Muscle of arm (tissue), 12 donors: ENCODE measurements around the gene ANAPC13. TPM values are rescaled to one million over a fixed set of nuclear protein-coding genes. Genes with fewer than 3 reads are reported as not detected.

Source experiments
- DNase-seq: peaks from one replicate; pipeline ENCODE4 v3.0.0-alpha.2; 2013
- polyA plus RNA-seq, 12 donors: library from polyadenylated mRNA; unstranded; fragments of 120-200 nt; gene quantifications; one replicate each; pipeline ENCODE4 v1.2.1, GENCODE V29; 2013; ENCODE audit not compliant: insufficient read length in 12 of 12

The ANAPC13 gene
- polyA plus RNA-seq, 12 donors, result 56.7 to 93.7 (median 71.9) TPM; not detected in 1

DNA sequence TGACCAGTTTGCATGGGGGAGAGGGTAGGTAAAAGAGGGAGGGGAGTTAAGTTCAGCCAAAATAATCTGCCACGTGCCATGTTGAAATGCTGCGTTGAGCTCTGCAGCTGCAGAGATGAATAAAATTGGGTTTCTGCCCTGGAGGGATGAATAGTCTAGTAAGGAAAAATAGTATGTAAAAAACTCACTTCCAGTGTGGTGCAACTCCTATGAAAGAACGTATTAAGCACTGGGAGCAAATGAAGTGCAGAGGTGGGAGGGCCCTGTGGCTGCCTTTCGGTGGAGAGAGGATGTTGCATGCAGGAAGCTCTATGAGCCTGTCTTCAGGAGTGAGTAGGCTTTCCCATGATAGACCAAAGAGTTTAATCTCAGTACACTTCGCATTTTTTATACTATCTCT lies 8.7 kb upstream of the ANAPC13 start:
- DNase-seq, result no peak

DNA sequence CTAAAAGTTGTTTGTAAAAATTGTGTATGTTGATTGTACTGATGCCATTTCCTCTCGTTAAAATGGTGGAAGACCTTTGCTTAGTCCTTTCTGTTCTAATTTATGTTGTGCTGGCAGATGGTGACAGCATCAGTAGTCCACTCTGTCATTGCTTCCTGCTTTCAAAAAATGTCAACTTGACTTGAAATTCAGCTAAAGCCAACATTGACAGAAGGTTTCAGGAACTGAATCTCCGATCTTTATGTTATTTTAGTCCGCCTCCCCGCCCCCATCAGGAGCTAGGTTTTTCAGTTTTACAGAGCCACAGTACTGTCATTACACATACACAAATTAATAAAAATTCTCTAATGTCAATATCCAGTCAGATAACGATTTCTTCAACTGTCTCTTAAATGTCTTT lies 1.6 kb upstream of the ANAPC13 start:
- DNase-seq, result no peak

DNA sequence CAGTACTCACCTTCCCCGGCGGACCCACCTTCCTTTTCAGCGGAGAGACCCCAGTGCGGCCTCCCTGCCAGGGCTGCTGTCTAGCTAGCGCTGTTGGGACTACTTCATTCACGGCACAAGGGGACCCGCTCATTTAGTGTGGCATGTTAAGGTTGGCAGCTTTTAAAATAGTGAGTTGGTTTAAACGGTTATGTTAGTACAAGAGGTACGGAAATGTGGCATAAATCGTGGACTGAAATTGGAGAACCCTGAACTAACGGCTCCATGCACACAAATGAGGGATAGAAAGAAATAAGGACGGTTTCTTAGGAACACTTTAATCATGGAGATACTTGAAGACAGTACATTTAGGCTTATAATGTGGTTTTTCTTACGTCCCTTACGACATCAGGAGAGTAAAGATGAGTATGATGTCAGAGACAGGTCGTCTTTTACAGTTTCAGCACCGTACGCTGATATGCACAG lies 824 bp upstream of the ANAPC13 start:
- DNase-seq, result no peak

DNA sequence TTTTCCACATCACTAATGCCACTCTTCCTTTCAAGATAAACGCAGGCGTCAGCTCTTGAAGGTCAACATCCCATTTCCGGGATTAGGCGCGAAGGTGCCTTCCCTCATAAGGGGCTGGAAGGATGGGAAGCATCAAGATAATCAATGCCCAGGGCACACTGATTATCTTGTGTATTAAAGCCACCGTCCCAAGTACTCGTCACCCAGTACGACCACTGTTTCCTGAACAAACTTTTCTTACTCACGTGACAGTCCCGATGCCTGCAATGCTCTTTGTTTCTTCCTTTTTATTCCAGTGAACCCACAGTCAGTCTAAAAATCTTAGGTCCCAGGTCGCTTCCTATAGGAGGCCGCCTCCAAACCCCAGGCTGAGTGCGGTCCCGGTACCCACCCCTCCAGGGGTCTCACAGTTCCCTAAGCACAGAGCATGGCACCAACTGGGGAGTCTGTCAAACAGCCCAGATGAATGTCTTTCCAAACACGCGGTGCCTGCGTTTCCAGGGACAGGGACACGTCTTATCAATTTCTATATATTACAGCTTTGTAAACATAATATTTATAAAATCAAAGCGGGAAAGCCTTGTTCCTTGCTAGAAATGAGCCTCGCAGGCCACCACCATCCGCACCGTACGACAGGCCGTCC lies 589 bp downstream of the ANAPC13 start:
- DNase-seq, result no peak

DNA sequence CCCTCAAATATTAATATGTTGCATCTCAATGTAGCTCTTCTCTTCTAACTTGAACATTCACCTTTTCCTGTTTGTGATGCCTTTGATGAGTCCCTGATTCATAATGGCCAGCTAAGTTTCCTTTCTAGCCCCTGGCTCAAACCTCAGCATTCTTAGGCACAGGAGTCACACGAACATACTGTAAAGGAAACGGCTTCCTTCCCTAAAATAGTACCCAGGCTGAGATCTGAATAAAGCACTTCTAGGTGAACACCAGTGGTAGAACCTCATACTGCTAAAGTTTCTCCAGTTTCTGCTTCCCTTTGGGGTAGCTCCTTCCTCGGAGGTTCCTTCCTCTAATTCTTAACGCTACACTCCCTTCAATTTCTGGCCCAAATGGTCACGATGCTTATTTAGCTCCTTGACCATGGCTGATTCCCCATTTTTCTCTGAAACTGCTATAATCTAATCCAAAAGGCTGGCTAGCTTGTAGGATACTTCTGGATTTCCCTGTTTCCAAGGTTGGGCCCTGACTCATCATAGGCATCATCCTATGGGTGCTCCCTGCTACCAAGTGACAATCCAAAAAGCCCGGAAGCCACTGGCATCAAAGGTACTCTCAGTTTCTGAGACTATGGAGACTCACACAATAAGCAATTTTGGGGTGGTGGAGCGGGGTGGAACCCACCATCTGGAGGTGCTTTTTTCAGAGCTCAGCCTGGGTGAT lies 2.4 kb downstream of the ANAPC13 start:
- DNase-seq, result no peak

DNA sequence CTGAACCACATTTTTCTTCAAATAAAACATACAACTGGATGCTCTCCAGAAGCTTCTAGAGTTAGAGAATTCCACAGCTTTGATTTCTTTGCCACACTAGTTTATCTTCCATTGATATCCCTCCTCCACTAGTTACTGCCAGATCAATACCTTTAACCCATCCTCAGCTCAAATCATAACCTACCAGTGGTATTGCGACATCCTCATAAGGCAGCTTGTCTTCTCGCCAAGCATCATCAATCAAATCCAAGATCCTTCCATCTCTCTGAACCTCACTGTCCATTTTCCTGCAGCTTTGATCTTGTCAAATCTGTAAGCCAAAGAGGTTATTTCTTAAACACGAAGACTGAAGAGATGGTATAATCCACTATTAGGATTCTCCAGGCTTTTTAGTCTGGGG lies 3.2 kb downstream of the ANAPC13 start:
- DNase-seq, result no peak

DNA sequence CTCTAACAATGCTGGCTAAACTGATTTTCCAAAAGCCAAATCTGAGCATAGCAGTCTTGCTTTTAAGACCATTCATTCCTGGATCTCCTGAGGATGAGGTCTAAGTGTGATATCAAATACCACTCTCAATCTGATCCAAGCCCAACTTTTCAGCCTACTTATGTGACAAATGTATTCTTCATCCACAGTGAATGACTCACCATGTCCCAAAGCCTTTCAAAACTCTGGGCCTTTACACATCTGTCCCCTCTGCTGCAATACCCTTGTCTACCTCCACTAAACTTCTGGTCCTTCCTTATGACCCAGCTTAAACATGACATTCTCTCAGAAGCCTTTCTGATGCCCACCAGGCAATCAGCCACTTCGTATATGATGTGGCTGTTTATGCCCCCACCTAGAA lies 4.6 kb downstream of the ANAPC13 start:
- DNase-seq, result no peak

DNA sequence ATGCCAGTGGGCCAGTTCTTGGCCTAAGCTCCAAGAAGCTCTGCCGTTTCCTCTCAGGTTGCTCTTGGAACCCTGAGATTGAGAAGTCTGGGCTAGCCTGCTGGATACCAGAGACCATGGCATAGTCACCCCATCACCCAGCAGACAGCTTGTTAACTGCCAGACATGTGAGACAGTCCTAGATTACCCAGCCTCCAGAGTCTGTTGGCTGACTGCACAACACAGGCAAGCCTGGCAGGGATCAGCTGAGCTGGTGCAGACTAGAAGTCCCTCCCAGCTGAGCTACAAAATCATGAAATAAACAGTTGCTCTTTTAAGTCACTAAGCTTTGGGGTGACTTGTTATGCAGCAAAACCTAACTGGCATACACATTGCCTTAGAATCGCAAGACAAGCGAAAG lies 5.2 kb downstream of the ANAPC13 start:
- no peak for DNase-seq

DNA sequence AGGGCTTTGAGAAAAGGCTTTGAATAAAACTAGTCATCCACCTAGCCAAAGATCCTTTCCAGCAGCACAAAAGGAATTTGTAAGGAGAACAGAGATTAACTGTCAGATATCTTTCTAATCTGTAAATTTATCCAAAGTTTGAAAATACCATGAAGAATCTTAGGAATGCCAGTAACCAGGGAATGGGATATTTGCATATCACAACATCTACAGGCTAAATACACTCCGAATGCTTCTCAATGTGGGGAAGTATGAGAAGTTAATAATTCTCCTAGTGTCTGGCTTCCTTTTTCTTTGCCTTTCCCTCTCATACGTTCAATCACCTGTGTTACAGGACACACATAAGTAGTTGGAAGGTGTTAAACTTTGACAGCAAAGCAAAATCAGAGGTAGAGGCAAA lies 7.8 kb downstream of the ANAPC13 start:
- no peak for DNase-seq

DNA sequence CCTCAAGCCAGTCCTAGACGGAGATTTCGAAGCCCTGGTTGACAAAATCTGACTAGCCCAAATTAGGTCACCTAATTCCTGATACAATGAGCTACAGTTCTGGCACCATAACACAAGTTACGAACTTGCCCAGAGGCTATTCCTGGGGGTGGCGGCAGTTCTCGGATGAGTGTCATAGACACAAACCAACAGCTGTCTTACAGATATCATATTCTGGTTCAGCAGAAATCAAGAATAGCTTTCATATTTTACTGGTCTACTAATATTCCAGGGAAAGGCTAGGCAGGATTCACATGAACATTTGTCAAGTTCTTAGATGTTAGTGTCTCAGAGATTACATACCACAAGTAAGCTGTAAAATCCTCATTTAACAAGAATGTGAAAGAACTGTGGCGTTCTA lies 8.8 kb downstream of the ANAPC13 start:
- DNase-seq, result no peak

DNA sequence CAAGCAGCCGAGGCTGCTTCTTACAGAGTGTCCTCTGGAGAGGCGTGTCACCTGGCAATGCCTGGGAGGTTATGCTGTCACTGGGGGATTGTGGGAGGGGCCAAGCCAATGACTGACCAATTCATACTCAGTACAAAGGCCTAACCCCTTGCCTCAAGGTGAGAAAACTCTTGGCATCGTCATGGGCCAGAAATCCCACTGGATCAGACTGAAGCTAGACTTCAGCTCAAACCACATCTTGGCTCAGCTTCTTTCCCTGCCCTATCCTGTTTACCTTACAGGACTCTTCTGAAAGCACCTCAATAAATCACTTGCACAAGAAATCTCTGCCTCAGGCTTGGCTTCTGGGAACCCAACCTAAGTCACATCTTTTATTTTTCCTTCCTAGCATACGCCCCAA lies 9.5 kb downstream of the ANAPC13 start:
- no peak for DNase-seq

DNA sequence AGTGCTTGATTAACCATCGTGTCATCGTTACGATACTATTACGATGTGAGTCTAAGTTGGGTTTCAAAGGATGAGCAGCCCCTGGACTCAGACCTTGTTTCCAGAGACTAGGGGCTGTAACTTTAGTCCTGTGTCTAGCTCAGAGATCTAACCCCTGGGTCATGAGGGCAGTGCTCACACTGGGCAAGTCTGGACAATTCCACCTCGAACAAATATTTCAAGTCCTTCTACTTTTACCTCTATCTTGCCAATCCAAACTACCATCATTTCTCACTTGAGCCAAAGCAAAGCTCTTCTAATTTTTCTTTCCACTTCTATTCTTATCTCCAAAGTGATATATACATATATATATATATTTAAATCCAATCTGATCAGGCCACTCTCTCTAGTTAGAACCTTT lies 10.8 kb downstream of the ANAPC13 start:
- no peak for DNase-seq

DNA sequence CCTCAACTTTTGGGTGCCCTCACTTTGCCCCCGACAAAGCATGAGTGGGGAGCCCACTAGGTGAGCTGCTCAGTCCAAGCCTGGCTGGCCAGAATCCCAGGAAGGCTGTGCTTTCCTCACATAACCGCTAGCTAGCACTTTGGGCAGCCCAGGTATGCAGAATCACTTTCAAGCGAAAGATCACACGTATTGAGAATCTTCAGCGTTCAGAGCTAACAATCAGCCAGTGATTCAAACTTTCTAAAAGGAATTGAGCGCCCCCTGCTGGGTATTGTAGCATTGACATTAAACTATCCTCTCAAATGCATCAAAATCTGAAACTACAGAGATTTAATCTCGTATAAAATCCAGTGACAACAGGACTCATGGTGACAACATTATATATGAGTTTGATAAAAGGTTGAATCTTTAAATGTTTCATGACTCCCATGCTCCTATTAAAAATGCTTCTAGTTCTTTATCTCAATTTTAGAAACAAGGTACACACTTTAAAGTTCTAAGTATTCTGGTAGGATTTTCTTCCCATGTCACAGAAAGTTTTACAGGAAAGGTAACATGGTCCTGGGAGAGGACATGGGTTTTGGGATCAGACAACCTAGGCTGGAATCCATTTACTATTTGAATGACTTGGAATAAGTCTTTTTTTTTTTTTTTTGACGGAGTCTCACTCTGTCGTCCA lies 11.8 kb downstream of the ANAPC13 start:
- peak; percentile 84 for DNase-seq

DNA sequence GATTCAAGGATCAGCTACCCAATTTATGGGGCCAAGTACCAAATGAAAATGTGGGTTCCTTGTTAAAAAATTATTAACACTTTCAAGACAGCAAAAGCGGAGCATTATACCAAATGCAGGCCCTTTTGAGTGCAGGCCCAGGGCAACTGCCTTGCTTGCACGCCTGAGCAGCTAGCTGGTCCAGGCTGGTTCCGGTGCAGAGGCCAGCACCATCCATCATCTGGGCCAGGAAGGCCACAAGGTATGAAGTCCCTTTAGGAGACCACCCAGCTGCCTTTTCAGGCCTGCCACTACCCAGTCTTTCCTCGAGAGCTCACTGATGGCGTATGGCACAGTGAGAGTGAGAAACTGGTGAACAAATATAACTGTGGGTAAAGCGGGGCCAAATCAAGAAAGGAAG lies 13.0 kb downstream of the ANAPC13 start:
- DNase-seq, result no peak

DNA sequence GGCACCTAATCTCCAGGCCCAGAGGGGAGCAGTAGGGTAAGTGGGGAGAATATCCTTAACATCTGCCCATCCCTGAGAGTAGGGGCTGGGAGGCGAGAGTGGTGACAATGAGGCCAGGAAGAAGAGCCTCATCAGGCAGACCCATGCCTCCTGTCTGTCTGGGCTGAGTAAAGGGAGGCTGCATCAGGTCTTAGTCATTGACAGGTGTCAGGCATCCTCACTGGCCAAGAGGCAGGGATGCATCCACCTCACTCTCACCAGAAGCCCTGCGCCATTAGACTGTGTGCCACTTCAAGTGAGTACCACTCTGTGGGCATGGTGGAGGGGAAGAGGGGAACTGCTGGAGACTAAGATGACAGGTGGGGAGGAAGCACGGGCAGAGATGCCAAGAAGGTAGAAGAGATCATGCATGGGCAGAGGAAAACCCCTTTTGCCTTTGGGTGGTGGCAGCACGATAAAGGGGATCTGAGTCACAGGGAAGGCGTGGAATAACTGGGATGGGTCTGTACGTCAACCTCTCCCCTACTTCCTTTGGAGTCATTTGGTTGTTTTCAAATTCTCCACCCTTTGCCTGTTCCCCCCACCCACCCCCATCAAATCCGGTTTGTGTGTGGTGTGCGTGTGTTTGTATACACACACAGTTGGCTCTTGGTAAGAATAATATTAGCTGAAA lies 14.1 kb downstream of the ANAPC13 start:
- DNase-seq, result no peak

DNA sequence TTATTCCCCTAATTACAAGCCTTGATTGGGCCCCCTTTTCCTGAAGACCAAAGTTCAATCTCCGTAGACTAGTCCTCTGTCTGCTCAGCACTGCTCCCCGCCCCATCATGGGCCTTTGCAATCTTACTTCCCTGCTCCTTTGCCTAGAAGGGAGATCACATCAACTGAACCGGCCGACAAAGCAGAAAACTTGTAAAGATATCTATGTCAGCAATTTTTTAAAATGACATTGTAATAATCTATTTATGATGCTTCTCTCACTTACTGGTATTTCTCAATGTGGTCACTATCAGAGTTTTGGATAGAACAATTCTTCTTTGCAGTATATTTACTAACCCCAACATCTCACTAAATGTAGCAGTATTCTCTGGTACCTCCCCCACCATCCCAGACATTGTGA lies 17.3 kb downstream of the ANAPC13 start:
- DNase-seq, result no peak

DNA sequence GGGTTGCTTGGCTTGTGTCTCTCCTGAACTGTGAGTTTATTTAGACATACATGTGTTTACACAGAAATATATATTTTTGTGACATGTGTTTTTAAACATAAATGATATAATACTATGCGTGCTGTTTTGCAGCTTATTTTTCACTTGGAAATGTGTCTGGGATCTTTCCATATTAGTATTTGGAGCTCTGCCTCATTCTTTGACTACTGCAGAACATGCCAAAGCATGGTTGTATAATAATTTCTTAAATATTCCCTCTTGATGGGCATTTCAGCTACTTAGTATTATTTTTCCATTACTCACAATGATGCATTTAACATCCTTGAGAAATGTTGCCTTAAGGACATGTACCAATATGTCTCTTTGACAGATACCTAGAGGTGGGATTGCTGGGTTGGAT lies 19.5 kb downstream of the ANAPC13 start:
- DNase-seq, result peak; percentile 57

DNA sequence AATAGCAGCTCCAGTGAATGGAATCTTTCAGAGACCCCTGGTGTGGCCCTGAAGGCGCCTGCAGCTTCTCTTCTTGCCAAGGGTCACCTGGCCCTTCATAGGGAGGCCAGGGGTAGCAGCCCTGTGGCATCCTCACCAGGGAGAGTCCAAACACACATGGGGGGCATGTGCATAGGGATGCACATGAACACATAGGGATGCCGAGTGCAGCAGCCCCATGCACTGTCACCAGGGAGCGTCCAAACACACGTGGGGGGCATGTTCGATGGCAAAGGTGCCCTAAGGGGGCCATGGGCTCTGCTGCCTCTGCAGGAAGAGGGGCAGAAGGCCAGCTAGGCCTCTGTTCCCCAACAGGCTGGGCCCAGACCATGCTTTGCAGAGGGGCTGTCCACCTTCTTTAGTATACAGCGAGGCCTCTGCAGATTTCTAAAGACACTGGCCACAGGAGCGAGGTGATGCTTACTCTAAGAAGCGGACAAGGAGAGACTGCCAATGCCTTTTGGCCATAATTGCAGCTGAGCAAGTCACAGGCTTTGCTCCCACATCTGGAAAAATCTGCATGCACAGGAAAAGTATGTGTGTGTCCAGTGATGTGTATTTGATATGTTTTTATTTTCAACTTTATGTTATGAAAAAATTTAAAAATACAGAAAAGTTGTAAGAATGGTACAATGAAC lies 21.0 kb downstream of the ANAPC13 start:
- peak; percentile 87 for DNase-seq

DNA sequence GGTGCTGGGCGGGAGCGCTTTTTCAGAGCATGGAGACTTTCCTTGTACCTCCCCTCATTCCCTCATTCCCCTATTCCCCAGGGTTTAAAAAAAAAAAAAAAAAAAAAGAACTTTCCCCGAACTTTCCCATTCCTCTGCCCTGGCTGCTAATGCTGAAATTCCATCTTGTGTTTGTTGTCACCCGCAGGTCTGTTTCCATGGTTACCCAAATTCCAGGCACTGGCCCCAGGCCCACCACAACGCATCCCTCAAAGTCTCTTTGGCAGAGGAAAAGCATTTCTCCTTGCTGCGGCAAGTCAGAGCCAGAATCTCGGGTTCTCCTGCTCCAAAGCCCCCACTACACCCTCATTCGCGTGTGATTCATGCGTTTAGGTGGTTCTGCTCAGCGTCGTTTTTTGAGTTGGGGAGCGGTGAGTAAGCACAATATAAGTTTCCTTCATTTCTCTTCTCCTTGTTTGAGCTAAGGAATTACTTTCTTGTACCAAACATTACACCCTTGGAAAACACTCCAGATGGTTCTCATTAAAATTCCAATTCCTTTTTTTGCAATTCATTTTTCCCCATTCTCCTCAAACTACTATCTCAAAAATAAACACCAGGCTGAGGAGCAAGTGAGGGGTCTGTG lies 21.6 kb downstream of the ANAPC13 start:
- DNase-seq, result peak; percentile 96

DNA sequence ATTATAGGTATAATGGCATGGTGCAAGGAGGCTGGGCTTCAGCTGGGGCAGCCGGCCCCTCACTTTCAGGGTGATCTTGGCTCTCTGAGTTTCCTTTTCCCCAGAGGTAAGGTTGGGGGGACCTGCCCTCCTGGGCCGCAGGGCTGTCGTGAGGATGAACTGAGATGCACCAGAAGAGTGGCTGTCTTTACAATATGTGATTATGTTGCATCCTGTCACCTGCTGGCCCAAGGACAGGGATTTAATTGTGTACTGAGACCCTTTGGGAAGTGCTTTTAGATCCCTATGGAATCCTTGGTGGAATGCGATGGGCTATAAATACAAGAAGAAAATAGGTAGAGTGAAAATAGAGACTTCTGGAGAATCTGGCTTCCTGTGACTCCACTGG lies 22.1 kb downstream of the ANAPC13 start:
- no peak for DNase-seq

DNA sequence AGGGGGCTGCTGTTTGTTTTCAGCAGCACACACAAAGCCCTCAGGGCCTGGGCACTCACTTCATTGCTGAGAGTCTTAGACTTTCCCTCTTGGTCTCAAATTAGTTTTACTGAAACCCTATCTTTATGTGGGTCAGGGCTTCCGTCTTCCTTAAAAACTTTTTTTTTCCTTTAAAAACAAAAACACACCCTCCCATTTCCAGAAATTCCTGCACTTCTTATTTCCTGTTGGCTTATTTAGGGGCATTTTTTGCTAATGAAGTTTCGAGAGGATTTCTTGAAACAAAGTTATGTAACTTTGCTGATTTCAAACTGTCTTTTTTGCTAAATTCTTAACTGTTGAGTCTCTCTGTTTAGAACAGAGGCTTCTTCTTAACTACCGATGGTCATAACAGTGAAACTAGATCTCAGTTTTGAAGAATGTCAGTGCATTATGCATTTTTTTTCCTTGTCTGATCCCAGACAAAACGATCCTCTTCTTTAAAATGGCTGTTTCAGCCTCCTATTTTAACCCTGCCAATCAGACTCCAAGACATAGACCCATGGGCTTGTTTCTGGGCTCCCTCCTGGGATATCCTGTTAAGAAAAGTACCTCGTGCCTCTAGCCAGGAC lies 23.3 kb downstream of the ANAPC13 start:
- DNase-seq, result peak; percentile 48
